MM.1S (cell line): ENCODE data around the gene FBXO17.

Source experiments
- DNase-seq: peaks from one replicate; pipeline ENCODE4 v3.0.0-alpha.2; 2015
- H2AFZ ChIP-seq: fragments of 300-600 bp; sonication (generic); 2 replicates; pipeline ENCODE4 v1.6.0; 2016; ENCODE audit warnings: antibody characterized with exemption, low read length
- H3F3A ChIP-seq: fragments of 300-600 bp; sonication (generic); 2 replicates; pipeline ENCODE4 v1.6.1; 2016; ENCODE audit warnings: mild to moderate bottlenecking, antibody characterized with exemption, low read length, moderate library complexity, mixed read lengths; ENCODE audit not compliant: insufficient read depth
- H3K27ac ChIP-seq: fragments of 300-600 bp; sonication (generic); 2 replicates; pipeline ENCODE4 v1.5.1; 2016; ENCODE audit warnings: mild to moderate bottlenecking, low read length
- H3K27me3 ChIP-seq: fragments of 300-600 bp; sonication (generic); replicated peaks from 2 replicates; pipeline ENCODE4 v1.6.0; 2016; ENCODE audit warnings: low read length; ENCODE audit not compliant: insufficient read depth
- H3K36me3 ChIP-seq: fragments of 300-600 bp; sonication (generic); replicated peaks from 2 replicates; pipeline ENCODE4 v1.6.1; 2016; ENCODE audit warnings: mild to moderate bottlenecking, low read length, mixed read lengths; ENCODE audit not compliant: insufficient read depth
- H3K4me1 ChIP-seq: fragments of 300-600 bp; sonication (generic); 2 replicates; pipeline ENCODE4 v1.6.1; 2016; ENCODE audit warnings: low read length, mixed read lengths
- H3K4me2 ChIP-seq: fragments of 300-600 bp; sonication (generic); 2 replicates; pipeline ENCODE4 v1.6.0; 2016; ENCODE audit warnings: low read depth, low read length
- H3K4me3 ChIP-seq: fragments of 300-600 bp; sonication (generic); 2 replicates; pipeline ENCODE4 v1.5.1; 2016; ENCODE audit warnings: low read length, mixed read lengths
- H3K79me2 ChIP-seq: fragments of 300-600 bp; sonication (generic); 2 replicates; pipeline ENCODE4 v1.6.1; 2016; ENCODE audit warnings: mixed run types, low read length, mixed read lengths
- H3K9ac ChIP-seq: fragments of 300-600 bp; sonication (generic); 2 replicates; pipeline ENCODE4 v1.6.1; 2016; ENCODE audit warnings: low read length, mixed read lengths
- H3K9me2 ChIP-seq: fragments of 300-600 bp; sonication (generic); replicated peaks from 2 replicates; pipeline ENCODE4 v1.6.1; 2016; ENCODE audit warnings: mild to moderate bottlenecking, low read length, mixed read lengths; ENCODE audit not compliant: insufficient read depth
- H3K9me3 ChIP-seq: fragments of 300-600 bp; sonication (generic); replicated peaks from 2 replicates; pipeline ENCODE4 v1.6.1; 2016; ENCODE audit warnings: mild to moderate bottlenecking, low read length, mixed read lengths; ENCODE audit not compliant: insufficient read depth
- H4K20me1 ChIP-seq: fragments of 300-600 bp; sonication (generic); 2 replicates; pipeline ENCODE4 v1.6.1; 2016; ENCODE audit warnings: mild to moderate bottlenecking, low read length, moderate library complexity, mixed read lengths; ENCODE audit not compliant: insufficient read depth
- EZH2 ChIP-seq: fragments of 300-600 bp; sonication (generic); optimal IDR thresholded peaks from 2 replicates; pipeline ENCODE3; 2017; ENCODE audit warnings: low read depth, mild to moderate bottlenecking, antibody characterized with exemption, low read length, mixed read lengths
- EZH2phosphoT487 ChIP-seq: fragments of 300-600 bp; sonication (generic); IDR thresholded peaks from 2 replicates; pipeline ENCODE4 v1.6.1; 2018; ENCODE audit warnings: antibody characterized with exemption, low read length
- TF ChIP-seq, protein P1 (sequence below): fragments of 300-600 bp; sonication (generic); IDR thresholded peaks from 2 replicates; pipeline ENCODE4 v1.5.1; 2016; ENCODE audit warnings: antibody characterized with exemption, low read length, mixed read lengths

FBXO17 gene

DNA sequence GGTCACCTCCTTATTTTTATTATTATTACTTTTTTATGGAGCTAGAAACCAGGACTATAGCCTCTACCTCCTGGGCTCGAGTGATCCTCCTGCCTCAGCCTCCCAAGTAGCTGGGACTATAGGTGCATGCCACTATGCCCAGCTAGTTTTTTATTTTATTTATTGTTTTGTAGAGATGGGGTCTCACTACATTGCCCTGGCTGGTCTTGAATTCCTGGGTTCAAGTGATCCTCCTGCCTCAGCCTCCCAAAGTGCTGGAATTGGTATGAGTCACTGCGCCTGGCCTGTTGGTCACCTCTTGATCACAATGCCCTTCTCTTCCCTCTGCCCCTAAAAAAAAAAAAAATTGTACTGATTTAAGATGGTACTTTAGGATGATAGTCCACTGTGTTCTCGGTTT lies 24.4 kb downstream of the FBXO17 start:
- peaks cover 40% of the 10 kb centered on the region for H3K27me3 ChIP-seq
- H3K4me2 ChIP-seq, result no peak overlapping the region
- H3K36me3 ChIP-seq, result no peaks in the 10 kb centered on the region
- H3F3A ChIP-seq, result no peaks in the 10 kb centered on the region
- no peak overlapping the region for H3K9ac ChIP-seq
- H3K9me2 ChIP-seq, result no peaks in the 10 kb centered on the region
- no peak overlapping the region for H2AFZ ChIP-seq
- no peaks in the 10 kb centered on the region for H3K79me2 ChIP-seq
- H3K4me1 ChIP-seq, result no peaks in the 10 kb centered on the region
- no peak overlapping the region for H3K4me3 ChIP-seq
- TF ChIP-seq, protein P1, sequence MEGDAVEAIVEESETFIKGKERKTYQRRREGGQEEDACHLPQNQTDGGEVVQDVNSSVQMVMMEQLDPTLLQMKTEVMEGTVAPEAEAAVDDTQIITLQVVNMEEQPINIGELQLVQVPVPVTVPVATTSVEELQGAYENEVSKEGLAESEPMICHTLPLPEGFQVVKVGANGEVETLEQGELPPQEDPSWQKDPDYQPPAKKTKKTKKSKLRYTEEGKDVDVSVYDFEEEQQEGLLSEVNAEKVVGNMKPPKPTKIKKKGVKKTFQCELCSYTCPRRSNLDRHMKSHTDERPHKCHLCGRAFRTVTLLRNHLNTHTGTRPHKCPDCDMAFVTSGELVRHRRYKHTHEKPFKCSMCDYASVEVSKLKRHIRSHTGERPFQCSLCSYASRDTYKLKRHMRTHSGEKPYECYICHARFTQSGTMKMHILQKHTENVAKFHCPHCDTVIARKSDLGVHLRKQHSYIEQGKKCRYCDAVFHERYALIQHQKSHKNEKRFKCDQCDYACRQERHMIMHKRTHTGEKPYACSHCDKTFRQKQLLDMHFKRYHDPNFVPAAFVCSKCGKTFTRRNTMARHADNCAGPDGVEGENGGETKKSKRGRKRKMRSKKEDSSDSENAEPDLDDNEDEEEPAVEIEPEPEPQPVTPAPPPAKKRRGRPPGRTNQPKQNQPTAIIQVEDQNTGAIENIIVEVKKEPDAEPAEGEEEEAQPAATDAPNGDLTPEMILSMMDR, result no peak
- TF ChIP-seq EZH2phosphoT487, result no peak
- TF ChIP-seq EZH2, result no peak
- H3K9me3 ChIP-seq, result no peaks in the 10 kb centered on the region
- H4K20me1 ChIP-seq, result no peaks in the 10 kb centered on the region
- no peak overlapping the region for H3K27ac ChIP-seq
- no peak for DNase-seq

GRCh38 chr19:38949580-38950367 lies 25.8 kb downstream of the FBXO17 start:
- H3K4me2 ChIP-seq, result no peak overlapping the region
- H3K4me3 ChIP-seq, result no peak overlapping the region
- TF ChIP-seq EZH2, result no peak
- TF ChIP-seq EZH2phosphoT487, result no peak
- TF ChIP-seq, protein P1, result no peak
- H2AFZ ChIP-seq, result no peak overlapping the region
- no peak overlapping the region for H3K9ac ChIP-seq
- H3K9me3 ChIP-seq, result no peaks in the 10 kb centered on the region
- H3K9me2 ChIP-seq, result no peaks in the 10 kb centered on the region
- no peaks in the 10 kb centered on the region for H4K20me1 ChIP-seq
- H3K27me3 ChIP-seq, result peaks cover 42% of the 10 kb centered on the region
- no peaks in the 10 kb centered on the region for H3K4me1 ChIP-seq
- H3F3A ChIP-seq, result no peaks in the 10 kb centered on the region
- DNase-seq, result no peak
- H3K27ac ChIP-seq, result no peak overlapping the region
- no peaks in the 10 kb centered on the region for H3K79me2 ChIP-seq
- no peaks in the 10 kb centered on the region for H3K36me3 ChIP-seq

DNA sequence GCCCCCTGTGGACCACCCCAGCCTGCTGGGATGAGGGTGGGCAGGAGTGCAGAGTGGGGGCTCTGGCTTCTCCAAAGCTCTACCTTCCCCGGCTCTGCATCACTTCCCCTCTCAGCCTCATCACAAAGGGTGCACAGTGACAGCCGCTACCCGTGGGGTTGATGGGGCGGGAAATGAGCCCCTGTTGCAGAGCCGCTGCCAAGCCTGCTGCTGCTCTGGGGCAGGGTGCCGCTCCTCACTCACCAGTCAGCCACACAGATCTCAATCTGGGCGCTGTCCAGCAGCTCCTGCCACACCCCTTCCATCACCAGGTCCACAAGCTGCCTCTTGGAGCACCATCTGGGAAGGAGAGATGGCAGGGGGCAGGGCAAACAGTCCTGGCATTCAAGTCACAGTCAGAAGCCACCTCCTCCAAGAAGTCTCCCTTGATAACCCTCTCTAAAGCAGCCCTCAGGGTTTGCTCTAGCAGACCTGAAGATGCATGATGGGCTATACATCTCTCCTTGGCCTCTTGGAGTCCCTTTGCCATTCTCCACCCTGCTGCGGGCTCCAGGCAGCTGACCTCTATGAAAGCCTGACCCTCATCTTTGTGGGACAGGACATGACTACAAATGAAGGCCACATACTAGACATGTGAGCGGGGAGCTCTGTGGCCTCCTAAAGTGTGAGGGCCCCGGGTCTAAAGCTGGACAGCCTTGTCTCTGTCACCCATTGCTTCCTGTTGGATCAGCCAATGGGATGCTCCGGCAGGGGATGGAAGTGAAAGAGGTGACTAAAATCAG lies 29.1 kb downstream of the FBXO17 start:
- Histone ChIP-seq H3K4me3 (no peak overlapping the region), H3K27ac (no peak overlapping the region), H3K9me2 (no peaks in the 10 kb centered on the region), H3K4me1 (no peaks in the 10 kb centered on the region), H4K20me1 (no peaks in the 10 kb centered on the region), H2AFZ (no peak overlapping the region), H3K36me3 (no peaks in the 10 kb centered on the region), H3K79me2 (no peaks in the 10 kb centered on the region), H3K9me3 (no peaks in the 10 kb centered on the region), H3F3A (no peaks in the 10 kb centered on the region), H3K4me2 (no peak overlapping the region), H3K27me3 (peaks cover 34% of the 10 kb centered on the region), H3K9ac (no peak overlapping the region)
- no peak for DNase-seq
- no peak for TF ChIP-seq EZH2
- TF ChIP-seq EZH2phosphoT487, result no peak
- TF ChIP-seq, protein P1, result no peak
